A549 (cell line): Measurements from ENCODE around the gene CLSTN2. TPM values are rescaled to one million over a fixed set of nuclear protein-coding genes. Genes with fewer than 3 reads are reported as not detected.

Source experiments
- ATAC-seq, 2 experiments: fragments of 200-7000 bp in 1 of 2; fragments of >200 bp in 1 of 2; cut with Nextera tagmentation in 1 of 2; cut with Tn5 transposase in 1 of 2; 3 replicates each; pipeline versions ENCODE4 v1.8.0 to v1.9.1; 2018 to 2020; ENCODE audit warnings: mild to moderate bottlenecking in 1 of 2, moderate library complexity in 1 of 2
- CTCF ChIA-PET: fragments of 300-600 bp; sonication (Branson Sonifier 250); formaldehyde crosslinking; extraction: SDS; loops from one replicate; lab custom pipeline; 2021; ENCODE audit warnings: antibody characterized with exemption, inconsistent platforms; lab: Yijun Ruan, JAX
- POLR2A ChIA-PET: fragments of 350-600 bp; formaldehyde crosslinking; extraction: SDS; loops from one replicate; lab custom pipeline; 2021; ENCODE audit warnings: antibody characterized with exemption, inconsistent platforms; lab: Yijun Ruan, JAX
- DNase-seq, 2 experiments: peaks; one replicate each; pipeline versions ENCODE4 v3.0.0 to v3.0.0-alpha.2; 2011 to 2016; ENCODE audit warnings: low read depth in 1 of 2, low spot score in 1 of 2
- FAIRE-seq: peaks from 2 replicates; lab custom pipeline; 2011; peaks lifted over from hg19 to GRCh38; lab: Jason Lieb, UNC
- H3K27ac ChIP-seq, 2 experiments: fragments of >200 bp; sonication (Bioruptor Twin); formaldehyde crosslinking; 3 replicates each; pipeline ENCODE4 v1.5.1; 2016 to 2017
- H3K4me1 ChIP-seq: fragments of >200 bp; sonication (Bioruptor Twin); formaldehyde crosslinking; 3 replicates; pipeline ENCODE4 v1.6.1; 2016
- H3K4me2 ChIP-seq: fragments of >200 bp; sonication (Bioruptor Twin); formaldehyde crosslinking; 3 replicates; pipeline ENCODE4 v1.6.1; 2016
- H3K4me3 ChIP-seq: fragments of >200 bp; sonication (Bioruptor Twin); formaldehyde crosslinking; 3 replicates; pipeline ENCODE4 v1.5.1; 2016
- H3K9me3 ChIP-seq: fragments of >200 bp; sonication (Bioruptor Twin); formaldehyde crosslinking; 3 replicates; pipeline ENCODE4 v1.6.1; 2016
- BHLHE40 ChIP-seq: IDR thresholded peaks from 2 replicates; pipeline ENCODE4 v1.6.1; 2012; ENCODE audit warnings: low read depth, low read length, inconsistent platforms
- CBX8 ChIP-seq: fragments of 200-600 bp; sonication (generic); IDR thresholded peaks from 2 replicates; pipeline ENCODE4 v1.6.1; 2016
- CHD2 ChIP-seq: fragments of 150-350 bp; IDR thresholded peaks from 2 replicates; pipeline ENCODE4 v1.6.1; 2014; ENCODE audit warnings: low read length; ENCODE audit not compliant: partially characterized antibody
- E2F6 ChIP-seq: IDR thresholded peaks from 2 replicates; pipeline ENCODE4 v1.6.1; 2012; ENCODE audit warnings: low read depth, borderline replicate concordance
- EHF ChIP-seq: fragments of 250-450 bp; sonication (Bioruptor Pico); IDR thresholded peaks from 2 replicates; pipeline ENCODE4 v1.5.0; 2020; ENCODE audit warnings: mild to moderate bottlenecking
- ELK1 ChIP-seq: fragments of 150-350 bp; IDR thresholded peaks from 2 replicates; pipeline ENCODE4 v1.6.1; 2014; ENCODE audit warnings: low read depth, mild to moderate bottlenecking, low read length
- EP300 ChIP-seq, 2 experiments: fragments of >200 bp; sonication (Bioruptor Twin); formaldehyde crosslinking; IDR thresholded peaks; 2 replicates in 1 of 2; 3 replicates in 1 of 2; pipeline ENCODE4 v1.6.1; 2016 to 2017
- ESRRA ChIP-seq: fragments of 150-350 bp; IDR thresholded peaks from 2 replicates; pipeline ENCODE4 v1.6.1; 2014; ENCODE audit warnings: mild to moderate bottlenecking, low read length, borderline replicate concordance
- FOXS1 ChIP-seq: fragments of 250-450 bp; sonication (Bioruptor Pico); IDR thresholded peaks from 2 replicates; pipeline ENCODE4 v1.5.0; 2020; ENCODE audit warnings: mild to moderate bottlenecking, moderate library complexity
- HOXB13 ChIP-seq: fragments of 250-450 bp; sonication (Bioruptor Pico); IDR thresholded peaks from 2 replicates; pipeline ENCODE4 v1.5.0; 2020; ENCODE audit warnings: low read depth, mild to moderate bottlenecking, moderate library complexity
- HOXB5 ChIP-seq: fragments of 250-450 bp; sonication (Bioruptor Pico); IDR thresholded peaks from 2 replicates; pipeline ENCODE4 v1.5.0; 2020; ENCODE audit warnings: mild to moderate bottlenecking, moderate library complexity
- KDM5A ChIP-seq: fragments of 200-600 bp; sonication (generic); IDR thresholded peaks from 2 replicates; pipeline ENCODE4 v1.6.1; 2016; ENCODE audit warnings: antibody characterized with exemption, mild to moderate bottlenecking
- MAZ ChIP-seq: fragments of 150-350 bp; IDR thresholded peaks from 2 replicates; pipeline ENCODE4 v1.6.1; 2014; ENCODE audit warnings: antibody characterized with exemption, low read depth, low read length, borderline replicate concordance
- NPAS2 ChIP-seq: fragments of 250-450 bp; sonication (Bioruptor Pico); IDR thresholded peaks from 2 replicates; pipeline ENCODE4 v1.8.0; 2022; ENCODE audit warnings: mild to moderate bottlenecking, moderate library complexity, borderline replicate concordance
- PBX3 ChIP-seq: IDR thresholded peaks from 2 replicates; pipeline ENCODE4 v1.6.1; 2012
- RARB ChIP-seq: fragments of 250-450 bp; sonication (Bioruptor Pico); IDR thresholded peaks from 2 replicates; pipeline ENCODE4 v1.8.0; 2021; ENCODE audit warnings: mild to moderate bottlenecking, moderate library complexity
- REST ChIP-seq: fragments of 200-600 bp; sonication (generic); IDR thresholded peaks from 2 replicates; pipeline ENCODE4 v1.6.1; 2016; ENCODE audit warnings: antibody characterized with exemption, mild to moderate bottlenecking, moderate library complexity
- RFX5 ChIP-seq: fragments of 450-650 bp; IDR thresholded peaks from 2 replicates; pipeline ENCODE4 v1.7.1; 2014; ENCODE audit warnings: antibody characterized with exemption, mild to moderate bottlenecking, moderate library complexity
- RNF2 ChIP-seq: fragments of 200-600 bp; sonication (generic); IDR thresholded peaks from 2 replicates; pipeline ENCODE4 v1.6.1; 2016; ENCODE audit warnings: low read depth, mild to moderate bottlenecking, antibody characterized with exemption, moderate library complexity, borderline replicate concordance
- SREBF2 ChIP-seq: fragments of 450-650 bp; IDR thresholded peaks from 2 replicates; pipeline ENCODE4 v1.6.1; 2014; ENCODE audit warnings: mild to moderate bottlenecking, moderate library complexity
- TFCP2L1 ChIP-seq: fragments of 250-450 bp; sonication (Bioruptor Pico); IDR thresholded peaks from 2 replicates; pipeline ENCODE4 v1.5.0; 2021; ENCODE audit warnings: mild to moderate bottlenecking
- ZC3H11A ChIP-seq: fragments of 450-650 bp; IDR thresholded peaks from 2 replicates; pipeline ENCODE4 v1.6.1; 2014; ENCODE audit warnings: antibody characterized with exemption, mild to moderate bottlenecking
- ZFP36 ChIP-seq: fragments of 450-650 bp; IDR thresholded peaks from 2 replicates; pipeline ENCODE4 v1.6.1; 2014; ENCODE audit warnings: borderline replicate concordance; ENCODE audit not compliant: partially characterized antibody
- WGBS: methylation state at CpG from one replicate; pipeline ENCODE4 v1.1.6; 2017; ENCODE audit errors: missing lambda C conversion rate; 5-methylcytosine and 5-hydroxymethylcytosine counted together
- polyA plus RNA-seq, 4 experiments: library from polyadenylated mRNA; depleted of rRNA in 3 of 4; stranded (reverse); fragments of >200 nt; fragmentation: RNase III in 1 of 4; extraction: RNeasy Plus Mini Kit Qiagen cat#74134 plus additional on column Dnase treatment in 1 of 4; gene quantifications; 2 replicates in 3 of 4; 3 replicates in 1 of 4; pipeline ENCODE4 v1.2.3, GENCODE V29; 2011 to 2017

The CLSTN2 gene
- polyA plus RNA-seq, 2 of the 4 experiments (the other 2 are of a cell fraction): 0.03 to 0.04 TPM

GRCh38 chr3:140277886-140278285 is 342.9 kb downstream of the CLSTN2 start (continued):
- TF ChIP-seq TFCP2L1 (CRISPR knock-in tag) (no peak), HOXB13 (CRISPR knock-in tag) (no peak)

- ChIA-PET POLR2A (no interaction called here), CTCF (interaction anchor here (1.1 kb wide), 1 partner anchor 16 kb away, joined by 3 read pairs; no protein-coding TSS in a partner anchor)
- H3K4me2 ChIP-seq: no peak overlapping the region
- TF ChIP-seq NPAS2 (CRISPR knock-in tag): no peak
- no peak for TF ChIP-seq RFX5
- no peak for TF ChIP-seq REST
- TF ChIP-seq PBX3: no peak
- TF ChIP-seq EP300 (IDR thresholded peaks at IDR 0.05): no peak
- TF ChIP-seq KDM5A: no peak
- no peak for TF ChIP-seq HOXB13 (CRISPR knock-in tag)
- no peak for TF ChIP-seq E2F6
- TF ChIP-seq ELK1: no peak
- TF ChIP-seq SREBF2: no peak
- no peak for TF ChIP-seq CHD2
- TF ChIP-seq RNF2: no peak
- TF ChIP-seq HOXB5 (CRISPR knock-in tag): no peak
- TF ChIP-seq ZFP36: no peak
- TF ChIP-seq FOXS1 (CRISPR knock-in tag): no peak
- TF ChIP-seq MAZ: no peak
- TF ChIP-seq CBX8: no peak
- DNase-seq: no peak
- no peak for ATAC-seq
- WGBS: 54% methylated on average over 3 of the region's 3 CpGs
- FAIRE-seq: no peak
- H3K9me3 ChIP-seq: no peaks in the 10 kb centered on the region
- H3K4me3 ChIP-seq: no peak overlapping the region
- H3K4me1 ChIP-seq: no peaks in the 10 kb centered on the region
- no peak overlapping the region for H3K27ac ChIP-seq
Observed at GRCh38 chr3:140284372-140284771, 349.4 kb downstream of the CLSTN2 start.

GRCh38 chr3:140285380-140285779 is 350.4 kb downstream of the CLSTN2 start:
- H3K9me3 ChIP-seq: no peaks in the 10 kb centered on the region
- ChIA-PET POLR2A (no interaction called here), CTCF (interaction anchor here (1.1 kb wide), 1 partner anchor 17 kb away, joined by 3 read pairs; no protein-coding TSS in a partner anchor)
- no peak overlapping the region for H3K27ac ChIP-seq
- no peak for FAIRE-seq
- no peak for ATAC-seq
- H3K4me2 ChIP-seq: no peak overlapping the region
- TF ChIP-seq ESRRA: no peak
- TF ChIP-seq RARB (CRISPR knock-in tag): no peak
- no peak for TF ChIP-seq ZC3H11A
- TF ChIP-seq BHLHE40: no peak
- TF ChIP-seq PBX3: no peak
- no peak for TF ChIP-seq REST
- TF ChIP-seq EHF (CRISPR knock-in tag): no peak
- TF ChIP-seq RFX5: no peak
- TF ChIP-seq, all 56 proteins: peak for 0
- 2% methylated on average over 3 of the region's 3 CpGs for WGBS
- DNase-seq: no peak
- H3K4me1 ChIP-seq: no peaks in the 10 kb centered on the region
- H3K4me3 ChIP-seq: no peak overlapping the region
